Kidney capillary endothelial cell (primary cell): Measurements from ENCODE around the gene SPATA16.
"Not testable (repeated sequence)": the region's sequence is repeated elsewhere in the genome, so short reads cannot be mapped to it uniquely, and the experiment has no call there.

Experiments used
- DNase-seq: peaks from one replicate; pipeline ENCODE4 v3.0.0-alpha.2; 2018; ENCODE audit warnings: low spot score

Gene SPATA16

GRCh38 chr3:173064631-173065030 is 76.4 kb downstream of the SPATA16 start:
- no peak for DNase-seq

- no peak for DNase-seq
Measured at GRCh38 chr3:173058229-173058628, 82.8 kb downstream of the SPATA16 start.

- DNase-seq: no peak
Measured at GRCh38 chr3:173055228-173055933, 85.7 kb downstream of the SPATA16 start.

GRCh38 chr3:173049360-173049759 is 91.7 kb downstream of the SPATA16 start:
- DNase-seq: no peak

GRCh38 chr3:173045770-173046382 is 95.2 kb downstream of the SPATA16 start:
- peak; percentile 18 for DNase-seq

- no peak for DNase-seq
Measured at GRCh38 chr3:173044998-173045397, 96.0 kb downstream of the SPATA16 start.

GRCh38 chr3:173043757-173044156 is 97.3 kb downstream of the SPATA16 start:
- no peak for DNase-seq

GRCh38 chr3:173038484-173038871 is 102.6 kb downstream of the SPATA16 start:
- DNase-seq: no peak

- no peak for DNase-seq
Measured at GRCh38 chr3:173037840-173038483, 103.1 kb downstream of the SPATA16 start.

GRCh38 chr3:173030273-173030672 is 110.8 kb downstream of the SPATA16 start:
- DNase-seq: no peak

GRCh38 chr3:173028351-173028750 is 112.7 kb downstream of the SPATA16 start:
- no peak for DNase-seq

GRCh38 chr3:173027429-173027828 is 113.6 kb downstream of the SPATA16 start:
- no peak for DNase-seq

GRCh38 chr3:173025941-173026340 is 115.1 kb downstream of the SPATA16 start:
- DNase-seq: no peak

- DNase-seq: no peak
Measured at GRCh38 chr3:173021547-173022185, 119.4 kb downstream of the SPATA16 start.

GRCh38 chr3:173020128-173020527 is 120.9 kb downstream of the SPATA16 start:
- not testable (repeated sequence) for DNase-seq

GRCh38 chr3:173019378-173019777 is 121.7 kb downstream of the SPATA16 start:
- no peak for DNase-seq

GRCh38 chr3:173018758-173019157 is 122.3 kb downstream of the SPATA16 start:
- no peak for DNase-seq

- DNase-seq: no peak
Measured at GRCh38 chr3:173013219-173013832, 127.7 kb downstream of the SPATA16 start.

GRCh38 chr3:173009410-173009809 is 131.6 kb downstream of the SPATA16 start:
- DNase-seq: no peak

- no peak for DNase-seq
Measured at GRCh38 chr3:173008978-173009377, 132.1 kb downstream of the SPATA16 start.

- no peak for DNase-seq
Measured at GRCh38 chr3:173007079-173007723, 133.8 kb downstream of the SPATA16 start.

- no peak for DNase-seq
Measured at GRCh38 chr3:173006006-173006405, 135.0 kb downstream of the SPATA16 start.
